GM21786 (cell line): Measurements from ENCODE around the gene NECTIN1.

ENCODE experiments used
- ATAC-seq: cut with Tn5 transposase; IDR thresholded peaks from one replicate; pipeline ENCODE4 v1.9.1; 2021; ENCODE audit not compliant: unreplicated experiment

The NECTIN1 gene

DNA sequence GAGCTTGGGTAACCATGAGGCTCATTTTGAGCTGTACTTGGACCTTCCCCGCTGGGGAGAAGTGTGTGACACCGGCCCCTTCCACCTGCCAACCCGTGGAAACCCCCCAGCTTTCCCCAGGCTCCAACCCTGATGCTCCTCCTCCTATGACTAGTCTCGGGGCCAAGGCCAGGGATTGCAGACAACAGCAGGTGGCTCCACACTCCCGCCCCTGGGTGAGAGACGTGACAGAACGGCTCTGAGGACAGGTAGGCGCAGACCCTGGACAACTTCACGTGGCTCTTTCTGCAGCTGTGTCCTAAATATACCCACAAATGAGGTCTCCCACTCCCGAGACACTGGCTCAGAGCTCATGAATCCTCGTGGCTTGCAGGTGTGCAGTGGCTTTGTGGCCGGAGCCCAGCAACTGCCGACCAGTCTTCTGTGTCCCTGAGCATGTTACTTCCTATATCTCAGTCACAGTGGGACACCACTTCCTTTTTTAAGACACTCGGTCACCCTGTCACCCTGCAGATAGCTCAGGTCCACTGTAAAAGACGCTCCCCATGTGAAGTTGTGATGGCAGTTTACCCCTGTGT lies 55.2 kb downstream of the NECTIN1 start:
- ATAC-seq, result peak; percentile 86

DNA sequence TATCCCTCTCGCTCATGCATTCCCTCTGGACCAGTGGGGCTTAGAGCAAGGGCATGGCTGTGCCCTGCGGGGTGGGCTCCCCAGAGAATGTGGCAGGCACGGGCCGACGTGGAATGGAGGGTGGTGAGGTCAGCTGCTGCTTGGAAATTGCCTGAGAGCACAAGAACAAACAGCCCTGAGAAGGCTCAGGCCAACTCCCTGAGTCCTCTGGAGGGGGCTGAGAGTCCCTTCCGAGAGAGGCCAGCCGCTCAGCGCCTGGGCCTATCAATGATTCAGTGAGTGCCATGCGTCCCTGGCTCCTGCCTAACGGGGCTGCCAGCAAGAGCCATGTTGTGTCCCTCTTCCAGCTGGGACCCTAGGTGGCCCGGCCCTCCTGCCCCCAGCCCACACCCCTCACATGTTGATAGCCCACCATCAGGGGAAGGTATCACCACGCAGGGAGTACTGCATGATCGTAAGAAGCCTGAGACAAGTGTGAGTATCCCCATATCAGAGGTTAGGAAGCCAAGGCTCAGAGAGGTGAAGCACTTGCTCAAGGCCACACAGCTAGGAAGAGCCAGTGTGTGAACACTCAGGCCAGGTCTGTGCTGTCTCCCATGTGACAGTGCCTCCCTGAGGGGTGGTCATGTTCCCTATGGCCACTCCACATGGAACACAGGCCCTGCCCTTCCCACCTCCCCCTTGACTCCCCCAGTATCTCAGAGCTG lies 55.8 kb downstream of the NECTIN1 start:
- ATAC-seq, result no peak

DNA sequence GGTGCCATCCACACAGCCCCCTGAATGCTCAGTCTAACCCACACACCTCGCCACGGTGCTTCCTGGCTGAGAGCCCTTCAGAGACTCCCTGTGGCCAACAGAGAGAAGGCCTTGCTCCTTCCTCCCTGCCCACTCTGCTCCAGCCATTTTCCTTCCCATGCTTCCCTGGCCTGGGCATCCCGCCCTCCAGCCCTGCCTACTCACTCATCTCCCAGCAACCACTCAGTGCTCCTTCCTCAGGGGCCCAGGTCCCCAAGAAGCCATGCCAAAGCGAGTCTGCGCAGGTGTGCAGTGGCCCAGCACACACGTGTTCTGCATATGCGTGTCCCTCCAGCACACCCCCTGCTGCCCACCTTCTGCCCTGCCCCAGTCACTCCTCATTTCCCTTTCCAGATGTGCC lies 56.4 kb downstream of the NECTIN1 start:
- no peak for ATAC-seq

DNA sequence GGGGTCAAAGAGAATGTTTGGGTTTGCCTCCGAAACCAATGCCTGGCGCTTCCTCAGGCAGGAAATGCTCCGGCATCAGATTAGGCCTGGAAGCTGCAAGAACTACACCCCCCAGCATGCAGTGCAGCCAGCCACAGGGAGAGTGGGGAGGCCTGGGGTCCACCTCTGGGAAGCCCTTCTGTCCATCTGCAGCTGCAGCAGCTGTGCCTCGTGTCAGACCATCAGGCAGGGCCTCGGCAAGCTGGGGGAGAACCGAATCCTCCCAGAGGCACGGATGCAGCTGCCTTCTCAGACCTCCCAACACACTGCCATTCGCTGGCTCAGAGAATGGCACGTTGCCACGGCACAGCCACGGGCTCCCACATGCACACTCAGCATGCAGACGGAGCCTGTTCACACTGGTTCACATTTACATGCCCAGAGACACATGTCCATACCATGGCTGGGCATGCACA lies 57.4 kb downstream of the NECTIN1 start:
- ATAC-seq, result no peak

DNA sequence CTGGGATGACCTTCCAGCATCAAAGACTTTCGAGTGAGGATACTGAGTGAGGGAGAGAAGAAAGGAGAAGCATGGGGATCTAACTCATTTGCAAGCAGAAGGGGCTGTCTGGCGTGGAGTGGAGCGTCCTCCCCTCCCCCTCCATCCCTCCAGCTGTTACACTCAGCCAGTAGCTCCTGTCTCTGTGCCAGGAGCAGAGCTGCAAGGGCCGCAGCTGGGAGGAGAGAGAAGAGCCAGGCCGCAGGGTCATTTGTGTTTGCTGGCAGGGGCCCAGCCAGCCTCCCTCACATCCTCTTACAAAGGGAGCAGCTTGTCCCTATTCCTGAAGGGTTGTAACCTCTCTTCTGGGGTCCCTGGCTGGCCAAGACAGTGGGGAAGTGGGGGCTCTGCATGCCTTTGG lies 57.9 kb downstream of the NECTIN1 start:
- no peak for ATAC-seq

DNA sequence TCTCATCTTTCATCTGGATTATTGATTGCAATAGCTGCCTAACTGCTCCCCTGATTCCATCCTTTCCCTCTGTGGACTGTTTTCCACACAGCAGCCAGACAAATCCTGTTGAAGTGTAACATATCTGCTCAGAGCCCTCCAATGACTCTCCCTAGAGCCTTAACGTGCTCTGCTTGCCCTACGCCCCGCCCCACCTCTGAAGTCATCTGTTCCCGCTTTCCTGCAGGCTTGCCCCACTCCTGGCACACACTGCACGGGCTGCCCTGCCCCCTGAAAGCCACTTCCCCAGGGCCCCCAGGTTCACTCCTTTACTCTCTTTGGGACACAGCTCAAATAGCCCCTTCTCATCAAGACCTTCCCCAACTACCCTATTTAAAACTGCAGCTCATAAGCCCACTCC lies 59.5 kb downstream of the NECTIN1 start:
- ATAC-seq, result no peak

DNA sequence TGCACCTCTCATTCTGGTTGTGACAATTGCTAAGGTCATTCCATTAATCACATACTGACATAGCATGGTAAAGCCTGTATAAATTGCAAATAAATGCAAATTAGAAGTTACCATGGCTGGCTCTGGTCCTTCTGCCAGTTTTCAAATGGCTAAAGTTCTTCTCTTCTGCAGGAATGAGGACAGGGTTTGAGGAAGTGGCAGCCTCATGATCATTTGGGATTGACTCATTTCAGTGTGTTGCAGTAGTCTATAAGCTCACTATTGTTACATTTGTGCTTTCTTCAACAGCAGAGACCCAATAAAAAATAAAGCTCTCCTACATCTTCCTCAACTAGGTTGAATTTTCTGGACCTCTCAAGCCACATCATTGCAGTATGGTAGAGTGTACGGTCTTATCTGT lies 60.3 kb downstream of the NECTIN1 start:
- ATAC-seq, result no peak

DNA sequence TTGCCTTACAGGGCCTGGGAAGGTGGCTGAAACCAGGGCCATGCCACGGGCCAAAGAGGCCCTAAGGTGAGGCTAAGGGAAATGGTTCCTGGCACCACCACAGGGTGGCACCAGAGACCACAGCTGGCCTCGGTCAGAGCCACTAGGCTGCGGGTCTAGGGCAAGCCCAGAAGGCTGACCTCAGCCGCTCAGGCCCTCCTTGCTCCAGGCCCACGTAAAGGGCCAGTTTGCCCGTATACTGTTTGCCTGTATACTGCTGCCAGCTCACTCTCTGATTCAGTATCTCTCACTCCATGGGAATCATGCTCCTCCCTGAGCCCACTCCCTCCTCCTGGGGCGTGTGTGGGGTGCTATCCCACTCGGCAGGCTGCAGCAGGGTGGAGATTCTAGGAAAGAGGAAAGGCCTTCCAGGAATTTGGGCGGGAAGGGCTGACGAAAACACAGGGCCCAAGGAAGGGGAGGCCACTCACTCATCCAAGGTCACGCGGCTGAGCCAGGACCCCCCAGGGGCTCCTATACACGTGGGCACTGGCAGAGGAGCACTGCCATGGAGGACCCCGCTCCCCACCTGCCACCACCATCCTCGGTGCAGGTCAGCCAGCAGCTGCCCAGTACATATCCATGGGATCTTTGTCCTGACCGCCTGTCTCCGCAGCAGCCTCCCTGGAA lies 62.4 kb downstream of the NECTIN1 start:
- peak; percentile 69 for ATAC-seq

DNA sequence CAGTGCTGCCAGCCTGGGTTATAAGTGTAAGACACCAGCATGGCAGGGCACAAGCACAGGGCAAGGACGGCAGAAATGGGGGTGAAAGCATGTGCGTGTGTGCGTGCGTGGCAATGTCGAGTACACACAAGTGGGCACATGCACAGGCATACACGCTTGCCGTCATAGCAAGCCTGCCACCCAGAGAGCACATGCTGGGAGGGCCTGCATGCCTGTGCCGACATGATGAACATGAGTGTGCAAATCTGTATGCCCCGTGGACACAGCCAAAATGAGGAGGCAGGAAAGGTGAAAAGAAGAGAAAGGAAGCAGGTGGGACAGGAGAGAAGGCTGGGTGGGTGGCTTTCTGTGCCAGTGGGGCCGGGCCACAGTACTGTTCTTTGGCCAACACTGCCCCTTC lies 62.9 kb downstream of the NECTIN1 start:
- no peak for ATAC-seq

DNA sequence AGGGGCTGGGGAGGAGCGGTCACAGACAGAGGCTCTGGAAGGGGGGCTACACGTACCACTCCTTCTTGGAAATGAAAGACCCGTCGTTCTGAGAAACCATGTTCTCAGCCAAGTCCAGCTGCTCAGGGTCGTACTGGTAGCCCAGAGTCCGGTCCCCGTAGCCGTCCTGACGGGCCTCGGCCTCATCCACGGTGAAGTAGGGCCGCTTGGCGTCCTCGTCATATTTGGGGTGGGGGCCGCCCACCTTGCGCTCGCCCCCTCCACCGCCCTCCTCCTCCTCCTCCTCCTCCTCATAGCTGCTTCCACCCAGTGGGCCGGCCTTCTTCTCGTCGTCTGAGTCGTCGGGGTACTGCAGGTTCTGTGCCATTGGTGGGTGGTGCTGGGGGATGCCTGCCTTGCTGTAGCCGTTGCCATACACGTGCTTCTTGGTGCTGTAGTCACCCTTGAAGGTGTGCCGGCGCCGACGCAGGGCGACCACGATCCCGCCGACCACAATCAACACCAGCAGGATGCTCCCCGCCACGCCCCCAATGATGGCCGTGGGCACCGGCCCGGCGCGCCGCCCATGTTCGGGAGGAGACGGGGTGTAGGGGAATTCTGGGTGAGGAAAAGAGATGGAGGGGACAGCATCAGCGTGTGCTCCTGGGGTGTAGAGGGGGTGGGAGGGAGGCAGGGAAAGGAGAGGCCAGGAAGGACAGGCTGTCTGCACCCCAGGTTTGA lies 64.1 kb downstream of the NECTIN1 start:
- ATAC-seq, result no peak

DNA sequence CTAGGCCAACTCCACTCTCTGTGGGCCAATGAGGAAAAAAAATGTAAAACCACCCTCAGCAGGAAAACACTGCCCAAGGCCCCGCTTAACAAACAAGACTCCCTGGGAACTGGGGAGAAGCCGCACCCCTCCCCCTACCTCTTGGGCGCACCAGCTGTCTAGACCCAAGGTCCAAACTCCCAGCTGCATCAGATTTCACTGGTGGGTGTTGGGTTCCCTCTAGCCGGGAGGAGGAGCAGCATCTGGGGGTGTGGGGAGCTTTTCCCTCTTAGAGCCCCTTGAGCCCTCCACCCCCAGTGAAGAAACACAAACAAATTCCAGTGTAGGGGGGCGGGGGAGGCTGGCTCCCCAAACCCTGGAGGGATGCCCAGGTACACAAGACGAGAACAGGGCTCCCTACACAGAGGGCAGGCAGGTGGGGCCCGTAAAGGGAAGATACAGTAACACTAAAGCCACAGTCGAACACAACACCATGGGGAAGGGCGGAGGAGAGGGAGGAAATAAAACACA lies 64.9 kb downstream of the NECTIN1 start:
- ATAC-seq, result no peak

DNA sequence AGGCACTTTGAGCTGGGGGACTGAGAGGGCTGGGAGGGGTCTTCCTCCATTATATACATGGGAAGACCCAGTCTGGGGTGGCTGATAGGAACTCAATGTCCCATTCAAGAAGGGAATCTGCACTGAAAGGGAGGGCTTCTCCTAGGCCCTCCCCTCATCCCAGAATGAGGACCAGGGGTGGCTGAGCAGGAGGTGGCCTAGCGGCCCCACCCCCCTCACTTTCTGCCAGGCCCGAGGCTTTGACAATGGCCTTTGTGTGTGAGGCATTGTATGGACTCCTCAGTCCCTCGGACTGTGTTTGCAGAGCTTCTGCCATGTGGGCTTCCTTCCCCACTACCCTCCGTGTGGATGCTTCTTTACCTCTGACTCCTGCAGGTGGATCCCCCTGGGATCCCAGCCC lies 65.7 kb downstream of the NECTIN1 start:
- ATAC-seq, result no peak

DNA sequence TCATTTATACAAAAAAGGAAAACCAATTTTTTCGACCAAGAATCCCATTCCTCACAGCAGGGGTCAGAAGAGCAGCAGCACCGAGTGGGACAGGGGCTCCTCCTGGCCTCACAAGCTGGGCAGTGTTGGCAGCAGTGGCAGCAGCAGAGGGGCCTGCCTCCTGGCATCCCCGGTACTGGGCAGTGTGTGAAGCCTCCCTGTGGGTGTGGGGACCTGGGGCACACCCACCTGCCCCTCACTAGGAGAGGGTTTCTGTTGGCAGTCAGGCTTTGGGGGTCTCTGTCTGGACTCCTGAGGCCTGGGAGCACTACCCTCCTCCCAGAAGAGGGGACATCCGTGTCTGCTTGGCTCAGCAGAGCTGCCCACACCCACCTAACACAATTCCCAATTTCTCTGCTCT lies 67.8 kb downstream of the NECTIN1 start:
- ATAC-seq, result no peak

DNA sequence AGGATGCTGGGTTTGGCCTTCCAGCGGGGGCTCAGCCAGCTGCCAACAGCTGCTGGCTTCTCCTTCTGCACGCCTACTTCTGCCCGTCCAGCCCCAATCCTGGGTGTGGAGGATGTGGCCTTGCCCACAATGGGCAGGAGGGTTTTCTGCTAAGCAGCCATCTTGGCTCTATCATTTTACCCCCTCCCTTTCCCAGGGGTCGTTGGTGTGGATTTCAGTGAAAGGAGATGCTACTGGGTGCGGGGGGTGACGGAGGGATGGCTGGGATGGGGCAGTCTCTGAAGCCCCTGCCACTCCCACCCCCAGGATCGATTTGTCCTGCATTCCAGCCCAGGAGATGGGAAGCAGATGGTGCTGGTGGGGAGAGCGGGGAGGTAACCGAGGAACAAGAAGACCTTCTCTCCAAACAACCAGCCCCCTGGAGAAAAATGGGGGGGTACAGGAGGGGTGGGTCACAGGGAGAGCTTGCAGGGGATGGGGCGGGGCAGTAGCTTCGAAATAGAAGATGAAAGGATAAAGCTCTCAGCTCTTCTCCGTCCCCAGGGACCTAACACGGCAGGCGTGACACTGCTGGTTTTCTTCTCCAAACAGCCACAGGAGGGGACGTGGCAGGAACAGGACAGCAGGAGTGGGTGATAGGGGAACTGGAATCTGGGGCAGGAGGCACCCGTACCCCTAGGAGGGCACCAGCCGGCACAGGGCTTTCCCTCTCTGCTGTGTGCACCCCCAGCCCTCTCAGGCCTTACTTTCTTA lies 68.9 kb downstream of the NECTIN1 start:
- no peak for ATAC-seq

DNA sequence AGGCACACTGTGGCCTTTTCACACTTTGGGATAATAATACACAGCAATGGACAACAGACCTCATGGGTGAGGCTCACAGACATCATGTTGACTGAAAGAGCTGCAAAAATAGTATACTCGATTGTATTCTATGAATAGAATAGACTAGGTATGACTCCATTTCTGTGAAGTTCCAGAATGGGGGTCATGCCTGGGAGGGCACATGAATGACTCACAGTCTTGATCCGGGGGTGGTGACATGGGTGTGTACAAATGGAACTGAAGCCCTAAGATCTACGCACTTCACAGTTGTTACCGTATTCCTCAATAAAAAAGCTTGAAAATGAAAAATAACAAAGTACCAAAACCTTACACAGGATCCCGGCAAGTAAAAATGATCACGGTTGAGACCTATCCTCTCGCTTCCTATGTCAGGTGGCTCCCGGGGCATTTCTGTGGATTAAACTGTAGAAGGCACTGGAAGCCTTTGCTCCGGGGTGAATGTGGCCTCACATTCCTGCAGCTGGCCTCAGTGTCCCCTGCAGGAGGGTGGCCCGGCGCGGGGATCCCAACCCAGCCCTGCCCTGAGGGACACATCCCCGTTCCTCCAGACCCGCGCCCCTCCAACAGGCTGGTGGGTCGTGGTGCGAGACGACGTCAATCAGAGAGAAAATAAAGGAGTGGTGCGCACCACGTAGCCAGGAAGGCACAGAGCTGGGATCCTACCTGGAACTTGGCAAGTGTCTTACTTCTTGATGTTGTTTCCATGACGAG lies 75.9 kb downstream of the NECTIN1 start:
- no peak for ATAC-seq

DNA sequence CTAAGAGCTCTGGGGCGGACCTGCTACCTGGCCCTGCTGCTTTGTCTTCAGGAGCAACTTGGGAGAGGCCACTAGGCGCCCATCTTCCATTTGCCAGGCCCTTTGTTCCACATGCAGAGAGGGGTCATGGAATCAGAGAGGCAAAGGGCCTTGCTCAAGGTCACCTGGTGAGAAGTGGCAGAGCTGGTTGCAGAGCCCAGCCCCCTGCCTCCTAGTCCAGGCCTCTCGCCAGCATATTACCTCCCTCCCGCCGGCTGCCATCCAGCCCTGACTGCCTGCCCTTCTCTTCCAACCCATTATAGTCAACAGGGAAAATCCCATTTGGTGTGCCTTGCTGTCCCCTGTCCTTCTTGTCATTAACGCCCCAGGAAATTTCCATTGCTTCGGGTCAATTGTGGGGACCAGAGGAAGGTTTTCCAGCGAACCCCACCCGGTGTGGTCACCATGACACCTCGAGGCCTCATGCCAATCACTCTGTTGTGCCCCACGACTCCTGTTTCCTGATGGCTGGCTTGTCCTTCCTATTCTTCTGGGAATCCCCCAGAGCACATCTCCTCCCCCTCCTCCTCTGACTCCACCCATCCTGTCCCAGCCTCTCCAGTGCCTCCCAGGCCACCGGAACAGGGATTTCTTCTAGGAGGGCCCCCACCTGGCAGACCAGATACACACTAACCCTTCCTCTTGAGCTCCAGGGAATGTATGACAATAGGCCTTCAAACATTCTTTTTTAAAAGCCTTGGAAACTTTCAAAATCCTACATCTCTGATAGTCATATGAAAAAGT lies 77.0 kb downstream of the NECTIN1 start:
- ATAC-seq, result no peak

DNA sequence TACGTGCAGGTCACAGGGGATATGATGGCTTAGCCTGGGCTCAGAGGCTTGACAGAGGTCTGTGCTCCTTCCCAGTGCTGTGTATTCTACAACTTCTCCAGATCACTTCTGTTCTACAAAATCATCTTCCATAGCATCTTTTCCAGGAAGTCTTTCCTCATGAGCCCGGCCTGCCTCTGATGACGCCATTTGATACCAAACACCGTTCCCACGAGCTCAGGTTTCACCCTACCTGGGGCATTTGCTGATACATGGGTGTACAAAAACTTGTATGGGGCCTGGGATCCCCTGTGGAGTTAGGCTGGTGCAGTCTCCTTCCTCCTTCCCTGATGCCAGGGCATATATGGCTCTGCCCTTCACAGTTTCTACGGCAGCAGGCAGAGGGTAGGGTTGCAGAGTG lies 78.7 kb downstream of the NECTIN1 start:
- ATAC-seq, result no peak

DNA sequence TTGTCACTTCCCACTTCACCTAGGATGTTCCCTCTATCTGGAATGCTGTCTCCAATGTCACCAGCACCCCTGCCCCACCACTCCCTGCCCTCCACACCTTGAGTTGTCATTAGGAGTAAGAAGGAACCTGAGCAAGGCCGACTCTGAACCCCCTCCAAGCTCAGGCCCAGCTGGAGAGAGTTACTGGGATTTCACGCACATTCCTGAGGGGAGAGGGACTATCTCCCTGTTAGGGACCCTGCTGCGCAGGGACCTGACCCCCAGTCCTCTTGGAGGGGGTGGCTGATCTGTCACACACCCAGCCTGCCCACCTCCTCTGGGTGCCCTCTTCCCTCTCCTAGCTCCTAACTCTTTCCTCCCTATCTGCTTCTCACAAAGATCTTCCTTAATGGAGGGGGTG lies 81.7 kb downstream of the NECTIN1 start:
- ATAC-seq, result no peak

DNA sequence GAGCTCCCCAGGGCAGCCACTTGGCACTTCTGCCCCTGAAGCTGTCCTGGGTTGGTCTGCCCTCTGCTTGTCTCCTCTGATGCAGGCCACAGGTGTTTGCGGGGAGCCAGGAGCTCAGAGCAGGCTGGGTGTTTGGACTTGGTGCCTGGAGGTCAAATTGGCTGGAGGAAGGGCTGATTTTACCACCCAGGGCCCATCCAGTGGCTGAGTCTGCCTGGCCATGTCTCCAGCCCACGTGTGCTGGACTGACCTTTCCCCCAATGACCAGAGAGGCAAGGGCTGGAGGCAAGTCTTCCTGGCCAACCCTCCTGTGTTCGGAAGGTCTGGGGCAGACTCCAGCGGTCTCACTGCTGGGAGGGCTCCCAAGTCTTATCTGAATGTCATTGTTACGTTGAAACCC lies 84.0 kb downstream of the NECTIN1 start:
- no peak for ATAC-seq
